ENCODE data around the gene NHLRC1. TPM values are rescaled to one million over a fixed set of nuclear protein-coding genes. Genes with fewer than 3 reads are reported as not detected.

The NHLRC1 gene
- total RNA-seq, 1 experiment from 2014 or later: 2.1 TPM

DNA sequence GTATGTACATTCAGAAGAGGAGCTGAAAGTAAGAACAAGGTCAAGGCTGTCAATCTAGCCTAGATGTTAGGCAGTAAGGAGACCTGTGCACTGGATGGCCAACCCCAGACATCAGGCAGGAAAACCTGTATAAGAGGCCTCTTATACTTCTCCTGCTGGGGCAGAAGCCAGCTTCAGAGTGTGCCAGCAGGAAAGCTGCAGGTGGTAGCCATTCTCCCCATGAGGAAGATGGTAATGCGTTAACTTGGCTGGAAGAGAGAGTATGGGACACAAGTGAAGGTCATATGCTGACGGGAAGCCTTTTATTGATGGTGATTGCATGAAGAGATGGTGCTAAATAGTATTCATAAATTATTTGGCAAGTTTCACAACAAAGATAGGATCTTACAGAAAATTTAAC lies 20.6 kb downstream of the NHLRC1 start:
- TF ChIP-seq, protein P1, sequence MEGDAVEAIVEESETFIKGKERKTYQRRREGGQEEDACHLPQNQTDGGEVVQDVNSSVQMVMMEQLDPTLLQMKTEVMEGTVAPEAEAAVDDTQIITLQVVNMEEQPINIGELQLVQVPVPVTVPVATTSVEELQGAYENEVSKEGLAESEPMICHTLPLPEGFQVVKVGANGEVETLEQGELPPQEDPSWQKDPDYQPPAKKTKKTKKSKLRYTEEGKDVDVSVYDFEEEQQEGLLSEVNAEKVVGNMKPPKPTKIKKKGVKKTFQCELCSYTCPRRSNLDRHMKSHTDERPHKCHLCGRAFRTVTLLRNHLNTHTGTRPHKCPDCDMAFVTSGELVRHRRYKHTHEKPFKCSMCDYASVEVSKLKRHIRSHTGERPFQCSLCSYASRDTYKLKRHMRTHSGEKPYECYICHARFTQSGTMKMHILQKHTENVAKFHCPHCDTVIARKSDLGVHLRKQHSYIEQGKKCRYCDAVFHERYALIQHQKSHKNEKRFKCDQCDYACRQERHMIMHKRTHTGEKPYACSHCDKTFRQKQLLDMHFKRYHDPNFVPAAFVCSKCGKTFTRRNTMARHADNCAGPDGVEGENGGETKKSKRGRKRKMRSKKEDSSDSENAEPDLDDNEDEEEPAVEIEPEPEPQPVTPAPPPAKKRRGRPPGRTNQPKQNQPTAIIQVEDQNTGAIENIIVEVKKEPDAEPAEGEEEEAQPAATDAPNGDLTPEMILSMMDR (IDR thresholded peaks at IDR 0.05; ENCODE audit: insufficient read depth in 1 of 2, low read depth in 1 of 2, low read length in 1 of 2, severe bottlenecking in 1 of 2, unreplicated experiment in 1 of 2): no peak
- no peaks in the 10 kb centered on the region for H3K4me1 Mint-ChIP-seq (ENCODE audit: low read depth, unreplicated experiment)
- intact Hi-C loops (cut with micrococcal nuclease; ENCODE audit: unreplicated experiment): no loop called here
- ChIA-PET POLR2A (no interaction called here), CTCF (no interaction called here)
- H3K36me3 ChIP-seq (ENCODE audit: control insufficient read depth, insufficient read depth, low read length): no peaks in the 10 kb centered on the region
- H3K4me1 ChIP-seq: no peaks in the 10 kb centered on the region
- no peak overlapping the region for H3K4me3 ChIP-seq (ENCODE audit: low read depth, low read length)
- H3K36me3 Mint-ChIP-seq (ENCODE audit: insufficient read depth, unreplicated experiment): no peaks in the 10 kb centered on the region
- no peaks in the 10 kb centered on the region for H3K27me3 ChIP-seq (replicated peaks; ENCODE audit: control insufficient read depth, insufficient read depth, low read length)
- peaks cover 4% of the 10 kb centered on the region for H3K9me3 Mint-ChIP-seq (ENCODE audit: unreplicated experiment)
- no peak overlapping the region for H3K4me3 Mint-ChIP-seq (ENCODE audit: unreplicated experiment)
- H3K27me3 Mint-ChIP-seq (ENCODE audit: insufficient read depth, unreplicated experiment): peaks cover 2% of the 10 kb centered on the region
- H3K9me3 ChIP-seq: peaks cover 6% of the 10 kb centered on the region
- H3K27ac Mint-ChIP-seq (ENCODE audit: unreplicated experiment): no peak overlapping the region
- BruUV-seq (replicated peaks): no TSS peak
- no peak for DNase-seq

DNA sequence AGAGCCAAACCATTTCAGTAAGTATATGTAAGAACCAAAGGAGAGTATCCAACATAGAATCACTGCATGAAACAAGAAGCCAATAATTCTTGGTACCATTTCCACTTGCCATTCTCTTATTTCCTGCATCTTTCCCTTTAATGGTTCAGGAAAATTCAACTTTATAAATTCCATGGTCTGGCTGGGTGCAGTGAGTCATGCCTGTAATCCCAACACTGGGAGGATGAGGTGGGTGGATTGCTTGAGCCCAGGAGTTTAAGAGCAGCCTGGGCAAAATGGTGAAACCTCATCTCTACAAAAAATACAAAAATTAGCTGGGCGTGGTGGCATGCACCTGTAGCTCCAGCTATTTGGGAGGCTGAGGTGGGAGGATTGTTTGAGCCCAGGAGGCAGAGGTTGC lies 21.2 kb downstream of the NHLRC1 start:
- Histone ChIP-seq H3K9me3 (peaks cover 4% of the 10 kb centered on the region), H3K4me1 (no peaks in the 10 kb centered on the region), H3K36me3 (ENCODE audit: control insufficient read depth, insufficient read depth, low read length) (no peaks in the 10 kb centered on the region), H3K4me3 (ENCODE audit: low read depth, low read length) (no peak overlapping the region), H3K27me3 (replicated peaks; ENCODE audit: control insufficient read depth, insufficient read depth, low read length) (no peaks in the 10 kb centered on the region)
- TF ChIP-seq, protein P1 (IDR thresholded peaks at IDR 0.05; ENCODE audit: insufficient read depth in 1 of 2, low read depth in 1 of 2, low read length in 1 of 2, severe bottlenecking in 1 of 2, unreplicated experiment in 1 of 2): no peak
- peaks cover 2% of the 10 kb centered on the region for H3K27me3 Mint-ChIP-seq (ENCODE audit: insufficient read depth, unreplicated experiment)
- no peaks in the 10 kb centered on the region for H3K9me3 Mint-ChIP-seq (ENCODE audit: unreplicated experiment)
- no peak overlapping the region for H3K4me3 Mint-ChIP-seq (ENCODE audit: unreplicated experiment)
- intact Hi-C loops (cut with micrococcal nuclease; ENCODE audit: unreplicated experiment): no loop called here
- H3K4me1 Mint-ChIP-seq (ENCODE audit: low read depth, unreplicated experiment): no peaks in the 10 kb centered on the region
- no TSS peak for BruUV-seq (replicated peaks)
- DNase-seq: no peak
- no peaks in the 10 kb centered on the region for H3K36me3 Mint-ChIP-seq (ENCODE audit: insufficient read depth, unreplicated experiment)
- no peak overlapping the region for H3K27ac Mint-ChIP-seq (ENCODE audit: unreplicated experiment)
- ChIA-PET POLR2A (no interaction called here), CTCF (no interaction called here)

DNA sequence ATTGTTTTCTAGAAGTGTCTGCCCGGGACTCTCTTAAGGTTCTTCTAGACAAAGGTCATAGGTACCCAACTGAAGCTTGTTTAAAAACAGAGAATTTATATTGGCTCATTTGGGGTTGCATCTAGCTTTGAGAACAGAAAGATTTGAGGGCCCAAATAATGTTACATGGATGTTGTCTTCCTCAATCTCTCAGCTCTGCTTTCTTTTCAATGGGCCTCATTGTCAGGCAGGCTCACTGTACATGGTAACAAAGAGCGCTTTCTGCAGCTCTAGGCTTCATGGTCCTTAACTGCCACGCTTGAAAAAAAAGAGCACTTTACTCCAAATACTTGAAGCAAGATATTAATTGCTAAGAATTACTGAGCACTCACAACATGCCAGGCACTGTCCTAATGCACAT lies 22.2 kb downstream of the NHLRC1 start:
- Mint-ChIP-seq H3K27me3 (ENCODE audit: insufficient read depth, unreplicated experiment) (peaks cover 2% of the 10 kb centered on the region), H3K4me1 (ENCODE audit: low read depth, unreplicated experiment) (no peaks in the 10 kb centered on the region), H3K9me3 (ENCODE audit: unreplicated experiment) (no peaks in the 10 kb centered on the region), H3K27ac (ENCODE audit: unreplicated experiment) (no peak overlapping the region), H3K36me3 (ENCODE audit: insufficient read depth, unreplicated experiment) (no peaks in the 10 kb centered on the region), H3K4me3 (ENCODE audit: unreplicated experiment) (no peak overlapping the region)
- DNase-seq: no peak
- no peaks in the 10 kb centered on the region for H3K36me3 ChIP-seq (ENCODE audit: control insufficient read depth, insufficient read depth, low read length)
- TF ChIP-seq, protein P1 (IDR thresholded peaks at IDR 0.05; ENCODE audit: insufficient read depth in 1 of 2, low read depth in 1 of 2, low read length in 1 of 2, severe bottlenecking in 1 of 2, unreplicated experiment in 1 of 2): no peak
- no peaks in the 10 kb centered on the region; the same call in 1 of the 2 replicates for H3K9me3 ChIP-seq
- intact Hi-C loops (cut with micrococcal nuclease; ENCODE audit: unreplicated experiment): no loop called here
- no TSS peak for BruUV-seq (replicated peaks)
- no peaks in the 10 kb centered on the region for H3K4me1 ChIP-seq
- no peak overlapping the region for H3K4me3 ChIP-seq (ENCODE audit: low read depth, low read length)
- CTCF ChIA-PET: no interaction called here
- POLR2A ChIA-PET: interaction anchor here (0.7 kb wide), 1 partner anchor 29 kb away, joined by 3 read pairs; no protein-coding TSS in a partner anchor
- H3K27me3 ChIP-seq (replicated peaks; ENCODE audit: control insufficient read depth, insufficient read depth, low read length): no peaks in the 10 kb centered on the region

All from Caco-2 (cell line).